K562 (cell line): Measurements from ENCODE around the gene PTOV1. TPM values are rescaled to one million over a fixed set of nuclear protein-coding genes. Genes with fewer than 3 reads are reported as not detected.

Experiments used
- AFF1 ChIP-seq, 2 experiments: fragments of 450-650 bp; IDR thresholded peaks; 2 replicates each; pipeline ENCODE4 v1.6.1; 2018; ENCODE audit warnings: mild to moderate bottlenecking in 2 of 2, low read depth in 1 of 2; ENCODE audit not compliant: partially characterized antibody in 2 of 2
- ATF1 ChIP-seq, 2 experiments: fragments of 450-650 bp in 1 of 2; IDR thresholded peaks; 2 replicates each; pipeline ENCODE4 v1.6.1; 2016; ENCODE audit warnings: missing compliant biosample characterization in 1 of 2, missing genetic modification characterization in 1 of 2
- BRCA1 ChIP-seq, 2 experiments: fragments of 450-650 bp in 1 of 2; sonication (generic) in 1 of 2; formaldehyde crosslinking in 1 of 2; IDR thresholded peaks; 2 replicates each; pipeline versions ENCODE4 v1.5.0 to v1.6.1; 2017 to 2020; ENCODE audit warnings: mild to moderate bottlenecking in 1 of 2, missing genetic modification reagents in 1 of 2
- C11orf30 ChIP-seq: fragments of 450-650 bp; IDR thresholded peaks from 2 replicates; pipeline ENCODE4 v1.6.1; 2016; ENCODE audit warnings: low read depth, mild to moderate bottlenecking
- CC2D1A ChIP-seq: fragments of 450-650 bp; IDR thresholded peaks from 2 replicates; pipeline ENCODE4 v1.6.1; 2017; ENCODE audit warnings: mild to moderate bottlenecking
- HEY1 ChIP-seq: fragments of 250-450 bp; sonication (Bioruptor Pico); IDR thresholded peaks from 2 replicates; pipeline ENCODE4 v1.5.0; 2020; ENCODE audit warnings: mild to moderate bottlenecking, moderate library complexity, borderline replicate concordance
- ID3 ChIP-seq, 2 experiments: fragments of 250-450 bp in 1 of 2; fragments of 450-650 bp in 1 of 2; sonication (Bioruptor Pico) in 1 of 2; IDR thresholded peaks; 2 replicates each; pipeline versions ENCODE4 v1.6.1 to v1.8.0; 2016 to 2021; ENCODE audit warnings: mild to moderate bottlenecking in 2 of 2, moderate library complexity in 2 of 2, missing compliant biosample characterization in 1 of 2, missing genetic modification characterization in 1 of 2
- KHSRP ChIP-seq: fragments of 450-650 bp; IDR thresholded peaks from 2 replicates; pipeline ENCODE4 v1.6.1; 2017
- MAFF ChIP-seq: IDR thresholded peaks from 2 replicates; pipeline ENCODE4 v1.6.1; 2012; ENCODE audit warnings: low read length, improper control_type of control experiment
- NR2C2 ChIP-seq, 2 experiments: fragments of 200-800 bp in 1 of 2; sonication (Bioruptor generic) in 1 of 2; sonication (generic) in 1 of 2; formaldehyde crosslinking in 1 of 2; IDR thresholded peaks; 2 replicates each; pipeline versions ENCODE4 v1.6.1 to v1.8.0; 2016 to 2022; ENCODE audit warnings: mild to moderate bottlenecking in 1 of 2, missing compliant biosample characterization in 1 of 2, missing genetic modification characterization in 1 of 2, missing genetic modification reagents in 1 of 2
- NRF1 ChIP-seq, 2 experiments: fragments of 450-650 bp; IDR thresholded peaks in 1 of 2; conservative IDR thresholded peaks in 1 of 2; 2 replicates each; pipeline ENCODE4 v1.6.1; 2014; ENCODE audit warnings: mild to moderate bottlenecking in 2 of 2
- RBM15 ChIP-seq: fragments of 200-400 bp; formaldehyde crosslinking; IDR thresholded peaks from 2 replicates; pipeline ENCODE4 v1.6.1; 2018; ENCODE audit warnings: mild to moderate bottlenecking, low read length, moderate library complexity; ENCODE audit not compliant: insufficient read depth
- ZMIZ1 ChIP-seq, 2 experiments: fragments of 150-350 bp in 1 of 2; IDR thresholded peaks; 2 replicates each; pipeline ENCODE4 v1.6.1; 2012 to 2016; ENCODE audit warnings: low read depth in 2 of 2, low read length in 2 of 2, mild to moderate bottlenecking in 1 of 2, moderate library complexity in 1 of 2
- ZNF263 ChIP-seq: sonication (generic); formaldehyde crosslinking; IDR thresholded peaks from 2 replicates; pipeline ENCODE4 v1.8.0; 2022; ENCODE audit warnings: mild to moderate bottlenecking, missing genetic modification reagents, borderline replicate concordance
- ZNF280A ChIP-seq: fragments of 450-650 bp; IDR thresholded peaks from 2 replicates; pipeline ENCODE4 v1.6.1; 2018; ENCODE audit warnings: mild to moderate bottlenecking, low read depth; ENCODE audit not compliant: partially characterized antibody
- ZNF707 ChIP-seq: fragments of 250-450 bp; sonication (Bioruptor Pico); conservative IDR thresholded peaks from 2 replicates; pipeline ENCODE4 v1.8.0; 2022; ENCODE audit warnings: inconsistent platforms, mild to moderate bottlenecking, moderate library complexity
- polyA plus RNA-seq, 8 experiments: library from polyadenylated mRNA; depleted of rRNA in 4 of 8; stranded (reverse) in 5 of 8; unstranded in 3 of 8; fragments of >200 nt; fragmentation: Nextera tagmentation in 2 of 8; fragmentation: Illumina TruSeq in 1 of 8; extraction: Ambion mirVana in 2 of 8; extraction: Trizol in 1 of 8; gene quantifications; 2 replicates each; pipeline versions ENCODE4 v1.2.1 to v1.2.3, GENCODE V29; 2011 to 2014; ENCODE audit warnings: inconsistent platforms in 1 of 8, missing spikeins in 1 of 8
- total RNA-seq, 7 experiments: library from RNA; depleted of rRNA in 6 of 7; stranded (reverse); fragments of >200 nt in 6 of 7; fragmentation: Illumina TruSeq in 2 of 7; extraction: Trizol in 2 of 7; gene quantifications; 2 replicates each; pipeline versions ENCODE4 v1.2.1 to v1.2.3, GENCODE V29; 2011 to 2021; ENCODE audit warnings: low replicate concordance in 1 of 7

PTOV1 gene
- total and polyA plus RNA-seq, 9 of the 15 experiments (the other 6 are each of a cell fraction or from before 2014, with no cell fraction given): 4.9 to 169 (median 43.5) TPM

- TF ChIP-seq ZNF280A (no peak), ZMIZ1 (IDR thresholded peaks at IDR 0.05; ENCODE audit: low read depth in 2 of 2, low read length in 2 of 2) (0 out of 4 replicates have a peak, but pooled peaks of 1 of the 2 experiments have one; percentile 9), HEY1 (CRISPR knock-in tag) (no peak), ID3 (CRISPR knock-in tag; IDR thresholded peaks at IDR 0.05) (no peak), ID3 (tag; IDR thresholded peaks at IDR 0.05) (no peak), BRCA1 (IDR thresholded peaks at IDR 0.05) (no peak), BRCA1 (CRISPR knock-in tag; IDR thresholded peaks at IDR 0.05) (no peak), KHSRP (no peak), NRF1 (conservative IDR thresholded peaks at IDR 0.05 in 1 of 2, IDR thresholded peaks at IDR 0.05 in 1 of 2) (peak; percentile 95 to 96), CC2D1A (no peak), ATF1 (CRISPR knock-in tag; IDR thresholded peaks at IDR 0.05) (no peak), ATF1 (tag; IDR thresholded peaks at IDR 0.05) (peak; percentile 78), ZNF707 (CRISPR knock-in tag) (no peak), RBM15 (no peak), MAFF (no peak), NR2C2 (CRISPR knock-in tag; IDR thresholded peaks at IDR 0.05) (no peak), NR2C2 (tag; IDR thresholded peaks at IDR 0.05) (peak; percentile 71), AFF1 (IDR thresholded peaks at IDR 0.05; ENCODE audit: low read depth in 1 of 2, partially characterized antibody in 2 of 2) (peak in 1 of 2 experiments; percentile 77), C11orf30 (peak; percentile 83), ZNF263 (CRISPR knock-in tag) (0 out of 2 replicates have a peak, but pooled peaks have one; percentile 45)
These were observed 32.9 kb upstream of the PTOV1 start, which contains the start of gene MED25 (continued) for GRCh38 chr19:49817964-49818648.
